Measurements from ENCODE around the gene CHAF1B. TPM values are rescaled to one million over a fixed set of nuclear protein-coding genes. Genes with fewer than 3 reads are reported as not detected.

Gene CHAF1B
- total RNA-seq, 1 experiment from 2014 or later = 16.6 TPM

Other genes starting within 250 kb of the CHAF1B start
- gene DOP1B, start 228.6 kb upstream of the CHAF1B start, total RNA-seq (2014; rRNA removed; shearing (Covaris generic)) = 1.4 and 5.7 TPM in 2 replicates
- gene MORC3, start 65.2 kb upstream of the CHAF1B start, total RNA-seq (2014; rRNA removed; shearing (Covaris generic)) = 35.4 and 49.6 TPM in 2 replicates
- gene CLDN14, start 94.7 kb downstream of the CHAF1B start, total RNA-seq (2014; rRNA removed; shearing (Covaris generic)) = not detected in 2 replicates